Raji (cell line): ENCODE data around the gene CD8A.

ENCODE experiments used
- POLR2A ChIP-seq: IDR thresholded peaks from 2 replicates; pipeline ENCODE4 v1.6.1; 2011; ENCODE audit warnings: low read depth, low read length, control low read depth; ENCODE audit not compliant: insufficient read depth

The CD8A gene

DNA sequence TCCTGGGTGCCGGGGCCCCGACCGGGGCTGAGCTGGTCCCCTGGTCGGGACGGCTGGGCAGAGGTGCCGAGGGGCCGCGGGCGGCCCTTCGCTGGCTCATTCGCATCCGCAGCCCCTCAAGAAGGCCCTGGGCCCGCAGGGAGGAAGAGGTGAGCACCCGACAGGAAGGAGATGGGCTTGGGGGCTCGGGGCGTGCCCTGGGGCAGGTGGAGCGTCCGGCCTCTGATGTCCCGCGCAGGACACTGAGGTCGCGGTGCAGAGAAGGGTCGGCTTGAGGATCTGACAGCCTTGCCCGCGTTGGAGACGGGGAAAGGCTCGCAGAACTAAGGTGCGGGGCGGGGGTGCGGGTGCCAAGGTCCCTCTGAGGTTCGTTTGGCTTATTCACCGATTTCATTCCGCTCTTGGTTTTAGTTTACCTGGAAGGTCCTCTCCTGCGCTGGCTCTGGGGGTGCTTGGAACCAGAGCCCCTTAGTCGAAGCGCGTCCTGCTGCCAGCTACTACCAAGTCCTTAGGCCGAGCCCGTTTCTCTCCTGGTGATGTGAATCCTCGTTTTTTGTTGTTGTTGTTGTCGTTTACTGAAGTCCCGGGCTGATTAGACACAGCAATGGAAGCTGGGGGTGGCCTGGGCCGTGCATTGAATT, 18.9 kb upstream of the CD8A start:
- no peak for TF ChIP-seq POLR2A

DNA sequence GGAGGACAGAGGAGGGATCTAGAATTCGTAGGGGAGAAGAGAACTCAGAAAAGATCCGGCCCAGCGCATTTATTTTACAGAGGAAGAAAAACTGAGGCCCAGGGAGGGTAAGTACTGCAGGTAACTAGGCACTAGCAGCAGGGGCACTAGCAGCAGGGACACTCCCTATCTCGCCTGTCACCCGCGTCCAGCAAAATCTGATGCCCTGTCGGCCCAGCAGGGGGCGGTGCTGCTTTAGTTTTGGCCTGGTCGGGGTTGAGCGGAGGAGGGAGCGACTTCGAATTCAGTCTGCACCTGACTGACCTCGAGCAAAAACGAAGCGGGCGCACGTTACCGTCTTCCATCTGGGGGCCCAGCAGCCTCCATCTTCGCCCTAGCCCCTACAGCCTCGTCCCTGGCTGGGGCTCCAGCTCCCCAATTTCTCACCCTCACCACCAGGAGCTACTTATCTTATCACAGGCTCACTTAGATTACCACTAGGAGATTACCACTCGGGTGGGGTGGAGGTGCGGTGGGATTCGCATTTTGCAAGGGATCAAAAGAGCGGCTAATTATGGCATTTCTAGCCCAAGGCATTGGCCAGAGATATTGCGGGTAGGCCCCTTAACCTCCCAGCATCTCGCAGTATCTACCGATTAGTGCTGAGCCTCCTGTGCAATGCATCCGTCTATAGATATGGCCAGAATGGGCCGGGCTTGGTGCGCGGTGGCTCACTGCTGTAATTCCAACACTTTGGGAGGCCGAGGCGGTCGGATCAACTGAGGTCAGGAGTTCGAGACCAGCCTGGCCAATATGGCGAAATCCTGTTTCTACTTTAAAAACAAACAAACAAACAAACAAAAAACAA, 17.8 kb upstream of the CD8A start:
- no peak for TF ChIP-seq POLR2A

DNA sequence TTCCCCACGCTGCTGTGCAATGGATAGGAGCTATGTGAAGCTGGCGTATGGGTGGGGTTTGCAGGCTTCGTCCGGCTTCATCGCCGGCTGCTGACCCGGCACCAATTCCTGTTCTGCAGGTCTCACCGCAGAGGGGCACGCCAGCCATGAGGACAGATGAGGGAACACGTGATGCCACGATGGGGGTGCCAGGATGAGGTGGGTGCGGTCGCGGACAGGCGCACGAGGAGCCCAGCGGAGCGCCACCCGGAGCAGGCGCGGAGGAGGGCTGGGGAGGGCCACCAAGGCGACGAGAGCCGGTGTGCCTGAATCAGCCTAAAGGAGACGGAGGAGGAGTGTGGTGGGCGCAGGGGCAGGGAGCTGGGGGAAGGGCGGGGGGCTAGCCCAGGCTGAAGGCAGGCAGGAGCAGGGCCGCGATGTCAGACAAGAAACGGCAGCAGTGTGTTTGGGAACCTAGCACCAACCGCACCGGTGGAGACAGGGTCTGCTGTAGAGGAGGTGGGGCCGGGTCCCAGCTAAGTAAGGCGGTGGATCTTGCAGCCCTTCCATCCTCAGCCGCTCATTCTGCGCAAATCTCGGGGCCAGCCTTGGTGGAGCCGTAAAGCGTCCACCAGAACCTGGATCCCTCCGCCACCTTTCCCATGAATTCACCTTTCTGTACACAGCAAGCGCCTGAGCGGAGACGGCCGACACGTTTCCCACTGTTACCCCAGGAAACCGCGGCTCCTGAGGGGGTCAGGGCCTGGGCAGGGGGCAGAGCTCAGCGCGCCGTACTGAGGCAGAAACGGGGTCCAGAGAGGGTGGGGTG, 17.0 kb upstream of the CD8A start:
- TF ChIP-seq POLR2A = no peak

DNA sequence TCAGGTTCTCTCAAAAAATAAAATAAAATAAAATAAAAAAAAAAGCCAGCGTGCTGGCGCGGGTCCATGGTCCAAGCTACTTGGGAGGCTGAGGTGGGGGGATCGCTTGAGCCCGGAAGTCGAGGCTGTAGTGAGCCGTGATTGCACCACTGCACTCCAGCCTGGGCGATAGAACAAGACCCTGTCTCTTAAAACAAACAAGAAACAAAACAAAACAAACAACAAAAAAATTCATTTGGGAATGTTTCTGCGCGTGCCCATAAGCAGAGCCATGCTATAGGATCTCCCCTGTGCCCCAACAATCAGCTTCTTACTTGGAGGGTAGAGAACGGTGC, 16.4 kb upstream of the CD8A start:
- TF ChIP-seq POLR2A = no peak

DNA sequence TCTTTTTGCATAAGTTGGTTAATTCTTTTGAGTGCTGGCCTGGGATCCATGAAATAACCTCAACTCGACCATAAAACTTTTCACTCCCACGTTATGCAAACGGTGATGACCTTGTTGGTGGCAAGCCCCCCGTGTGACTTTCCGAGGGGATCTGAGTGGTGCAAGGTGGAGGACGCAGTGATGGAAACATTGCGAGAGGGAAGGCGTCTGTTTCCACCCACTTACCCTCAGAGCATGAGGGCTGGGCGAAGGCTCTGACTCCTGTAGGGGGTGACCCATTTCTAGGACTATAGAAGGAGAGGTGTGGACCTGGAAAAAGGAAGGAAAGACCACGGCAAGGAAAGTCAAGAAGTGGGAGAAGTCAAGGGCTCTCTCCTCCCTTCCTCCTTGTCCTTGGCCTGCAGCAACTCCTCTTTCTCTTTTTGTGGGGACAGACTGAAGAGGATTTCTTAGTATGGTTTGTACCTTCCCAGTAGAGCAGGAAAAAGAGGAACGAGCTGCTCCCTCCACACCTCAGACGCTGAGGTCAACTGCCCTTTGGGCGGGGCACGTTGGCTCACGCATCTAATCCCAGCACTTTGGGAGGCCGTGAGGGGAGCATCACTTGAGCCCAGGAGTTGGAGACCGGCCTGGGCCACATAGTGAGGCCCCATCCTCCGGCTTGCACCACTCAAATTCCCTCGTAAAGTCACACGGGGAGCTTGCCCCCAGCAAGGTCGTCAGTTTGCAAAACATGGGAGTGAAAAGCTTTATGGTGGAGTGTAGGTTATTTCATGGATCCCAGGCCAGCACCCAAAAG, 15.5 kb upstream of the CD8A start:
- no peak for TF ChIP-seq POLR2A

DNA sequence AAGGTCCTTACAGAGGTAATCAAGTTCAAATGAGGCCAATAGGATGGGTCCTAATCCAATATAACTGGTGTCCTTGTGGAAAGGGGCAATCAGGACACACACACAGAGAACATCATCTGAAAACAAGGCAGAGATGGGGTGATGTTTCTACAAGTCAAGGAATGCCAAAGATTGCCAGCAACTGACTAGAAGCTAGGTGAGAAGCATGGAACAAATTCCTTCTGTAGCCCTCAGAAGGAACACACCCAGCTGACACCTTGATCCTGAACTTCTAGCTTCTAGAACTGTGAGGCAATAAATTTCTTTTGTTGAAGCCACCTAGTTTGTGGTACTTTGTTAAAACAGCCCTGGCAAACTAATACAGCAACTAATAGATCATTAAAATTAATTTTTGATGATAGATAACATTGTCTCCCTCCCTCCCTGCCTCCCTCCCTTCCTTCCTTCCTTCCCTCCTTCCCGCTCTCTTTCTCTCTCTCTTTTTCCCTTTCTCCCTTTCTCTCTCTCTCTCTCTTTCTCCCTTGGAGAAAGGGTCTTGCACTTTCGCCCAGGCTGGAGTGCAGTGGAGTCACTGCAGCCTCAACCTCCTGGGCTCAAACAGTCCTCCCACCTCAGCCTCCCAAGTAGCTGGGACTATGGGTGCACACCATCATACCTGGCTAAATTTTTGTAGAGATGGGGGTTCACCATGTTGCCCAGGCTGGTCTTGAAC, 10.3 kb upstream of the CD8A start:
- no peak for TF ChIP-seq POLR2A

DNA sequence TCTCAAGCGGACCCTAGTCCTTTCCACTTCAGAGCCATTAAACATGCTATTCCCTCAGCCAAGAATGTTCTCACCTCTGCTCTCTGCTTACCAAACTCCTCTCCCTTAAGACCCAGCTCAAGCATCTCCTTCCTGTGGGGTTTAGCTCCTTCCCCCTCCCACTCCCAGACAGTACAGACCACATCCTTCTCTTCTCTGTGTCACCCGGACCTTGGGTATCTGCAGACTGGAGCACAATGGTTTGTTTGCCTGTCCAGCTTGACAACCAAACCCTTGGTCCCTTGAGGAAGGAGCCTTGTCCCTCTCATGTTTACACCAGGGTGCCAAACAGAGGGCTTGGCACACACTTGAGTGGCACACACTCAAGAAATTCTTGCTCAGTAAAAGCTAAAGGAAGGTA, 4.1 kb upstream of the CD8A start:
- no peak for TF ChIP-seq POLR2A

DNA sequence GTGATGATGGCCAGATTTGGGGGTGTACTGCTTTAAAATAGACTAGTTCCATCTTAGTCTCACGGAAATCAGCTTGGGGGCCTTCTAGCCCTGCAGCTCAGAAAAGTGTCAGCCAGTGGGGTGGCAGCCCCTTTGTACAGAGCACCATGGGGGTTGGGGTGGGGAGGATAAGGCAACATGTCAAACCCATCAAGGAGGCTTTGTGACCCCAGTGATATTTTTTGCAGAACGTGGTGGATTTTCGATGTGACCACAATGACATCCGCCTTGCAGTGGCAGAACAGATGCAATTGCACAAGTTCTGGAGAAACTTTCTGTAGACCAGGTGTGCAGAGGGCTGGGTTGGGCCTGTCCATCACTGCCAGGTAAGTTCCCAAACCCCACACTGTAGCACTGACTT, 3.0 kb upstream of the CD8A start:
- no peak for TF ChIP-seq POLR2A

DNA sequence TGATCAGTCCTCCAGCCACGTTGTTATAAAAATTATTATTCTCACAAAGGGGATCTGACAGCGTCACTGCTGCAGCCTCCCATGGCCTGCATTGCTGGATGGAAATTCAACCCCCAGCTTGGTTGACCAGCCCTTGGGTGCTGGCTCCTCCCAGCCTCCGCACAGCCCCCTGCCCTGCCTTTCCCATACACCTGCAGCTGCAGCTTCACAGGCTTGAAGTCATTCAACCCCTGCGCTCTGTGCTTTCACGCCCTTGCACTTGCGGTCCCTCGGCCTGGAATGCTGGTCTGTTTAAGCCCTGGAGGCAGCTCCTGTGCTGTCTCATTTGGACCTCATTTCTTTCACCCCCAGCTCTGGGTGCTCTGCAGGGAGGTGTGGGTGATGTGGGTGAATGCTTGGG, 860 bp upstream of the CD8A start:
- no peak for TF ChIP-seq POLR2A

DNA sequence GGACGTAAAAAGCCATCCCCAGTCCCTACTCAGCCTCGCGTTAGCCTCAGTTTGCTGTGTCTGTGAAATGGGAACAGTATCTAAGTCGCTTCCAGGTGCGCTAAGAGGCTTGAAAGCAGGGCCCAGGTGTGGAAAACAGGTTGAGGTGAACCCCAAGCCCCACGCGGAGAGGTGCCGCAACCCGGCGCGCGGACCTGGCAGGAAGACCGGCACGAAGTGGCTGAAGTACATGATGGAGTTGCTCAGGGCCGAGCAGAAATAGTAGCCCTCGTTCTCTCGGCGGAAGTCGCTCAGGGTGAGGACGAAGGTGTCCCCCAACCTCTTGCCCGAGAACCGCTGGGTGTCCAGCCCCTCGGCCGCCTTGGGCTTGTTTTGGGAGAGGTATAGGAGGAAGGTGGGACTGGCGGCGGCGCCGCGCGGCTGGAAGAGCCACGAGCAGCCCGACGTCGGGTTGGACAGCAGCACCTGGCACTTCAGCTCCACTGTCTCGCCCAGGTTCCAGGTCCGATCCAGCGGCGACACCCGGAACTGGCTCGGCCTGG, 508 bp downstream of the CD8A start:
- TF ChIP-seq POLR2A = no peak

DNA sequence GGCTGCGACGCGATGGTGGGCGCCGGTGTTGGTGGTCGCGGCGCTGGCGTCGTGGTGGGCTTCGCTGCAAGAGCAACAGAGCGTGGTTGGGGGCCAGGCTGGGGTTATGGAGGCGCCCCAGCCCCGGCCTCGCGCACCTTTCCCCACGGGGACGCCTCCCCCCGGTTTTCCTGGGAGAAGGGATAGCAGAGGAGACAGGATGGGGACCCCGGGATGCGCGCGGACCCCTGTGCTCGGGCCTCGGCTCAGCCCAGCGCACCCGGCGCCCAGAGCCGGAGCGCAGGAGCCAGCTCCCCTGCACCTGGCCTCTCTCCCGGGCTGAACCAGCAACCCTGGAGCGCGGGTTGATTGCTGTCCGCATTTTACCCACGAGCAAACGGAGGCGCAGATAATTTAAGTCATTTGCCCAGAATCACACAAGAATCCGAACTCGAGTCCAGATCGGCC, 1.0 kb downstream of the CD8A start:
- TF ChIP-seq POLR2A = no peak

DNA sequence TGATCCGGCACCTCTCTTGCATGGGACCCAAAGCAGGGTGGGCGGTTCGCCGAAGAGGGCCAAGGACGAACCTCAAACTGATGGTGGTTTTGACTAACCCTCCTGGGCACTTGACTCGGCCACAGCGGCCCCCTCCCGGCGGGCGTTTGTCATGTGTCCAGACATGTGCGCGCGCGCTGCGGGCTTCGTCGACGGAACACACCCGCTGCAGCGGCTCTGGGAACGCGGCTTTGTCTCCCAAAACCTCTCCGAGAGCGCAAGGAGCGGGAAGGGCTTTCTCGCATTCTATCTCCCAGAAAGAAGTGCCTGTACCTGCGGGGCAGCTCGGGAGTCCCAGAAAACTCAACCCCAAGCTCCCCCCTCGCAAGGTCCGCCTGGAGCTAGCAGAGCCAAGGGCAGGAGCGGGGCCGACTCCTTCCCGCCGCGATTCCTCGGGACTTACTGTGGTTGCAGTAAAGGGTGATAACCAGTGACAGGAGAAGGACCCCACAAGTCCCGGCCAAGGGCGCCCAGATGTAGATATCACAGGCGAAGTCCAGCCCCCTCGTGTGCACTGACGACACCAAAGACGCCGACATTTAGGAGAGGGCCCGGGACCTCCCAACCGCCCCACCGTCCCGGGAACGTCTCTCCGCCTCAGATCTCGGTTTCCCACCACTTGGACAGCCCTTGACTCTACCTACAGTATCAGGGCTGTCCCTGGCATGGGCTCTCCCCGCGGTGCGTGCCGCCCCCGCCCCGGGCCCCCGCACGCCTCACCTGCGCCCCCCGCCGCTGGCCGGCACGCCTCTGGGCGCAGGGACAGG, 1.6 kb downstream of the CD8A start:
- no peak for TF ChIP-seq POLR2A

DNA sequence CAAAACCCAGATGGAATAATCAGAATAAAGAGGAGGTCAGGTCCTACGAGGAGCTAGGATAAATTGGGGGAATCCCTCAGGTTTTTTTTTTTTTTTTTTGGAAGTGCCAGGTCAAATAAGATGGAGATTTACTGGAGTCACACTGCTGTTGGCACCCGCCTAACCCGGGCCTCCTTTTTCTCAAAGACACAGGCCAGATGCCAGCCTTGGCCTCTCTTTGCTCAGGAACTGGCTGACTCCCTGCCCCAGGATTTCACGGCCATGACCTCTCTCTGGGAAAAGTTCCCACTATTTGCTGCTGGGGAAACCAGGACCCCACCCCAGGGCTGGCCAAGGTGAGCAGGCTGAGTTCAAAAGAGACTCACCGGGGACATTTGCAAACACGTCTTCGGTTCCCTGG, 2.5 kb downstream of the CD8A start:
- TF ChIP-seq POLR2A = no peak
